NCI-H1417 treated with DMSO at 0.1 percent for 48 hours (cell line): ENCODE data around the gene RFFL.
"Not testable (repeated sequence)": the region's sequence is repeated elsewhere in the genome, so short reads cannot be mapped to it uniquely, and the experiment has no call there.

ENCODE experiments used
- DNase-seq: peaks from one replicate; lab custom pipeline; 2025; lab: John Stamatoyannopoulos, UW

RFFL gene

DNA sequence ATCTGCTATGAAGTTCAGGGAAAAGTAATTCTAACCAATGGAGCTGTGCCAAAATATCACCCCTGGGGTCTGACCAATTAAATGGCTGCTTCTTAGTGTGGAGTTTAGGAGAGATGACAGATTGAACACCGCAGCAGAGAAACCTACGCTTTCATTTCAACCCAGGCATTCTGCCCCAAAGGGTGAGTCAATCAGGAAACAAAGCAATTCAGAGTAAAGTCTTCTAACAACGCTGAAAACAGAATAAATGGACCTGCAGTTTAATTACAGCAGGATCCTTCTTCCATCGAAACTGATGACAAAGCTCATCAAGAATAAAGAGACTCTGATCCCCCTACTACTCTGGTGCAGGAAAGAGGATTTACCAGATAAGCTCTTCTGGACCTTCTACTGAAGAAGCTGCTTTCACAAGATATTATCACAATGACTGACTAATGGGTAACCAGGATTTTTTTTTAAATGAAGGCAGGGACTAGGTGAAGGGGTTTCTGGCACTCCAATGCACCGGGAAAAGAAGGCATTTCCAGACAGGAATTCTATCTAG is 16.7 kb downstream of the RFFL start:
- no peak for DNase-seq

DNA sequence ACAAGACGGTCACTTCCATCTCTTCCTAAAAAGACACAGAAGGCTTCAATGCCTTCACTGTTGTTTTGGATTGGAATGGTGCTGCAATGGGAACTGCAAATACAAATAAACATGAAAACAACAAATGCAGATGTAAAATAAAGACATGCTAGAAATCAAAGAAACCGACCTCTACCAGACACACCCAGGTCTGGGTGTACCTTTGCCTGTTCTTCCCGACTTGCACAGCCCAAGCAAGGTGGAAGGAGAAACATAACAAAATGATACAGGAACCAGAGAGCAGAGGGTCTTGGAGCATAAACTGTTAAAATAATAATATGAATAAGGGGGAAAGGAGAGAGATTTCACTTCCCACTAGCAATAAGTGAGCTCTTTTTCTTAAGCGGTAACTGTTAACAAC is 17.3 kb downstream of the RFFL start:
- no peak for DNase-seq

DNA sequence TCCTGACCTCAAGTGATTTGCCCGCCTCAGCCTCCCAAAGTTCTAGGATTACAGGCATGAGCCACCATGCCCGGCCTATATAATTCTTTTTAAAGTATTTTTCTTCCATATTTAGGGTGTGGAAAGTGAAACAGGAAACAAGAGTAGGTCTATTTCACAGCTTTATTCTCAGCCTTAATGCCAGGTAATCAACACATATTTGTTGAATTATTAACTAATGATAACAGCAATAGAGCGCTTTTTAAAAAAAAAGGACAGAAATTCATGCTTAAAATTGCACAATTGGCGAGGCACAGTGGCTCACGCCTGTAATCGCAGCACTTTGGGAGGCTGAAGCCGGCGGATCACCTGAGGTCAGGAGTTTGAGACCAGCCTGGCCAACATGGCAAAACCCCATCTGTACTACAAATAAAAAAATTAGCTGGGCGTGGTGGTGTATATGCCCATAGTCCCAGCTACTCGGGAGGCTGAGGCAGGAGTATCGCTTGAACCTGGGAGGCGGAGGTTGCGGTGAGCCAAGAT is 18.0 kb downstream of the RFFL start:
- not testable (repeated sequence) for DNase-seq

DNA sequence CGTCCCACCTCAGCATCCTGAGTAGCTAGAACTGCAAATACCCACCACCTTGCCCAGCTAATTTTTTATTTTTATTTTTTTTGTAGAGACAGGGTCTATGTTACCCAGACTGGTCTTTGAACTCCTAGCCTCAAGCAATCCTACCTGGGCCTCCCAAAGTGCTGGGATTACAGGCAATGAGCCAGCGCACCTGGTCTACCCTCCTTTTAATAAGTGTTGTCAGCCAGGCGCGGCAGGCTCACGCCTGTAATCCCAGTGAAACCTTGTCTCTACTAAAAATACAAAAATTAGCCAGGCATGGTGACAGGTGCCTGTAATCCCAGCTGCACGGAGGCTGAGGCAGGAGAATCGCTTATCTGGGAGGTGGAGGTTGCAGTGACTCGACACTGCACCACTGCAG is 19.3 kb downstream of the RFFL start:
- no peak for DNase-seq

DNA sequence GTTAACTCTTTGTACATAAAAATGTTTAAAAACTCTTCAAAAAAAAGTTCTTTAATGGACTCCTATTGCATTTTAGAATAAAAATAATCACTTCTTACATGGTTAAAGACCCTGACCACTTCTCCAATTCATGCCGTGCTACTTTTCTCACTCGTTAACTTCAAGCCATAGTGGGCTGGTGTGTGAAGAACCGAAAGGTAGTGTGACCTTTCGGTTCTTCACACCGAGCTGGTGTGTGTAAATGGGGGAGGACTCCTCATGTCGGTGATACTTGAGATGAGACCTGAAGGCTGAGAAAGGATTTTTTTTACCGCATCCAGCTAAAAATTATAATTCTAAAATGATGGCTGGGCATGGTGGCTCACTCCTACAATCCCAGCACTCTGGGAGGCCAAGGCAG is 22.1 kb downstream of the RFFL start:
- DNase-seq = no peak

DNA sequence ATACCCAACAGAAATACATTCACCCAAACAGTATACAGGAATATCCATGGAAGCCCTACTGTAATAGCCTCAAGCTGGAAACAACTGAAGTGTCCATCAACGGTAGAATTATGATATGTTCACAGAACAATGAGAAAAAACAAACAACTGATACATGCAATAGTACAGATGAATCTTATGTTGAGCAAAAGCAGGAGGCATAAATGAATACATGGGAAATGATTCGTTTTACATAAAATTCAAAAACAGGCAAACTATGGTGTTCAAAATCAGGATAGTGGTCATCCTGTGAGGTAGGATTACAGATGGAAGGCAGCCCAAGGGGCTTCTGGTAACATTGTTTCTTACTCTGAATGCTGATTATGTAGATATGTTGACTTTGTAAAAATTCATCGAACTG is 25.1 kb downstream of the RFFL start:
- no peak for DNase-seq

DNA sequence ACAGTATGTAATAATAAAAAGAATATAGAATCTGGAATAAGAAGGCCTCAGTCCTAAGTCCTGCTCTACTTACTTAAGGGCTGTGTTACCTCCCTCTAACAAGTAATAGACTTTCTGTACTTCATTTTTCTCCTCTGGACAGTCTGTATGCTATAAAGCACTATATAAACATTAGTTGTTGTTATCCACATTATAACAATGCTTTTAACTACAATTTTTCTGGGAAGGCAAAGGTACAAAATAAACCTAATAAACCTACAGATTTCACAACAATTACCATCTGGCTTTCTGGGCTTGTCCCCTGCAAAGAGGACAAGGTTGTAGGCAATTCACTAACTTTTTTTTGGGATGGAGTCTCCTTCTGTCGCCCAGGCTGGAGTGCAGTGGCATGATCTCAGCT is 32.7 kb downstream of the RFFL start:
- DNase-seq = no peak

DNA sequence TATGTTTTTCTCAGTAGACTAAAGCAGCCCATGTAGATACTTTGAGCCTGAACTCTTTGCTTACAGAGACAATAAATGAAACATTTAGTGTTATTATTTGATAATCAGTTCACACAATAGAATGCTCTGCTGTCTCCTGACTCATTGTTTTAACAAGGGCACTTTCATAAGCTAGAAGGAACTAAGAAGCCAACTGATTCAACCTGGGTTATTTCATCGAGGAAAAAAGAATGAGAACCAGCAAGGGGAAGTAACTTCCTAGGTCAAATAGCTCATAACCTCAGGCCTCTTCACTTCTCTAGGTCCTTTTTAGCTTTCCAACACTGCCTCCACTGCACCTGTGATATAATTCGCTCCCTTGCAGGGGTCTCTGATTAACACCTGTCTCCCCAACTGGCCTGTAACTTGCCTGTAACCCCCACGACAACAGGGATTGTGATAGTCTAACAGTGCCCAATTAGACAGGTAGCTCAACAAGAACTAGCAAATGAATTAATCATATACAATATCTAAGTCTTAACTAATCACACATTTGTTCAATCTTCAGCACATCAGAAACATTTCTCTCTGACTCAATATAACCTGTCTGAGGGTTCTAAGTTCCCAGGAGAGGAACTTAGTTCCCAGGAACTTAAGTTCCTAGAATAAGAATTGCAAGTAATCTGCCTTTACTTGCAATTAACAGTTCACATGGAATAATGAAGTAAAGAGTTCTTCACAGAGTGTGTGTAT is 34.8 kb downstream of the RFFL start:
- no peak for DNase-seq

DNA sequence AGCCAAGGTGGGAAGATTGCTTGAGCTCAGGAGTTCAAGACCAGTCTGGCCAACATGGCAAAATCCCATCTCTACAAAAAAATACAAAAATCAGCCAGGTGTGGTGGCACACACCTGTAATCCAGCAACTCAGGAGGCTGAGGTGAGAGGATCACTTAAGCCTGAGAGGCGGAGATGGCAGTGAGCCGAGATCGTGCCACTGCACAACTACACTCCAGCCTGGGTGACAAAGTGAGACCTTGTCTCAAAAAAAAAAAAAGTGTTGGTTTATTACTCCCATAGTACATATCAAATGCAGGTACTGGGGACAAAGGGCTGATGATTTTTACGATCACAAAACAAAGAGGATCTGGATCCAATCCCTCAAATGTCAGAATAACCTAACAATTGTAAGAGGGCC is 35.4 kb downstream of the RFFL start:
- DNase-seq = not testable (repeated sequence)

DNA sequence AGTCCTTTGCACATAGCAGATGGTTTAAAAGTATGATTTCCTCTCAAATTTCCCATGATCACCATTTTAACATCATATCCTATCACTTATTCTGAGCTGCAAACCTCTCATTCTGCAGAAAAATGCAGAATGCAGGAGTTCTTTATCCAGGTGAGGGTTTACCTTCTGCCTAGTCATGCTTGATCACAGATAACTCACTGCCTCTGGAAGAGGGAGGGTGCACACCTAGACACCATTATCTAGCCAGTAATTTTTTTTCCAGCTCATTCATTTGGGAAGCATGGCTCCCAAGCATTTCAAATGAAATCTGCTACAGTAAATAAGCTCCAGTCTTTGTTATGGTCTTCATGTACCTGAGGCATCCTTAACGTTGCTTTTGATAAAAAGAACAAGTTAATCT is 38.0 kb downstream of the RFFL start:
- DNase-seq = no peak

DNA sequence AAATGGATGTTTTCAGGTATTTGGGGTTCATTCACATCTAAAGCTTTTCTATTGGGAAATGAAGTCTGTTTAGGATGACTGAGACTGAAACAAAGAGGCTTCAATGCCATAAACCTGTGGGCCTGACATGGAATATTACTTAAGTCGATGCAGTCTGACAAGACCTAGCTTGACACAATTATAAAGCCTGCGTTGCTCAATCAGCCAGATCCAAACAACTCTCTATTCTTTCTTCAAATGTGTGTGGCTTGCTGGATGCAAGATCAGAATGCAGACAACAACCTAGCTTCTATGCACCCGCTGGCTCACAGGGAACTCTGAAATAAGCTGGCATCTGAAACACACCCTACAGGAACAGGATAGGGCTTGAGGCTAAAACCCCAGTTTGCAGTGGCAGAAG is 40.0 kb downstream of the RFFL start:
- no peak for DNase-seq

DNA sequence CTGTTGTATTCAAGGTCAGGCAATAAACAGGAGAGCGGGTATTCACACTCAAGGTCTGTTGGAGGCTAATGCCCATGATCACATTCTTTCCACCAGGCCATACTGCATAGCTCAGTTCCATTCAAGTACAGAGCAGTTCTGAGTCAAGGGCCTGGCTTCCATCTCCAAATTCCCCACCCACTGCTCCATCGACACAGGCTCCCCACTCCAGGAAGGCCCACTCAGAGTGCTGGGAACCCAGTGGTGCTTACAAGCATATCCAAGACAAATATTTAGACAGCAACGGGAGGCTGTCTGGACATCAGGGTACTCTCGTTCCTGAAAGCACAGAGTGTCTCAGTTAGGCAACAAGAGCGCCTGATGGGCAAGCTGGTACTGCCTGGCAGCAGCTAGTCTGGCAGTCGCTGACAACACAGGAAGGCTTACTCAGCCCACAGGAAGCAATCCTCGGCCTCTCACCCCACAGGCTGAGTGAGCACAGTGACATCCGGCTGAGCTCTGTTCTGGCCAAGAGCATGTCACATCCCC is 40.9 kb downstream of the RFFL start:
- DNase-seq = no peak

DNA sequence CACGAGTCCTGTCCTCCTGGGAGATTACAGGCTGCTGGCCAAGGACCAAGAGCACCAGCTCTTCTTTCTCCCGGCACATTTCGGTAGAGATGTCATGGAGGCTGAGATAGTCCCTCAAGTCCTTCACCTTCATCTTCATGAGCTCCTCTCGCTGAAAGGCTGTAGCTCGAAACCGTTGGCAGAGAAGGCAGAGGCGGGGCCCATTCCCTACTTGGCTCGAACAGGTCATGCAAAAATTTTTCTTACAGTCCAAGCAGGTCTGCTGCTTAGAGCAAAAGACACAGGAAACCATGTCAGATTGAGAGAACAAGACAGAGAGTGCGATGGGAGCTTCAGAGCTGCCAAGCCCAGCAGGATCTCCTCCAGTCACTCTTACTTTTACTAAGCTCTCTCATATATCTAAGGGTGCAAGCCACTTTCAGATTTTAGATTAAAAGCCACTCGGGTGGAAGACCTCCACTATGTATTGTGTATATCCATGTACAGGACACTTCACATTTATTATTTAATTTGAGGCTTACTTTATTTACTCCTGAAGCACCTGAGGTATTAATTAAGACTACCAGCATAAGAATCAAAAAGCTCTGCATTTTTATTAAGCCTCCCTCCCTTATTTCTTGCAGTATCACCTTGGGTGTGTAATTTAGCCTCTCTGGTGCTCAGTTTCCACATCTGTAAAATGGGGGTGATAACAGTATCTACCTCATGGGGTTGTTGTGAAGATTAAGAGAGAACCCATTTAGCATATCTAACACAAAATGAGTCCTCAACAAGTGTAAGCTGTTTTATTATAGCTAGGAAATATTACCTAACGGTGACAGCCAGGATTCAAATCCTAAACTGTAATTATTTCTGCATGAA is 41.8 kb downstream of the RFFL start:
- DNase-seq = no peak

DNA sequence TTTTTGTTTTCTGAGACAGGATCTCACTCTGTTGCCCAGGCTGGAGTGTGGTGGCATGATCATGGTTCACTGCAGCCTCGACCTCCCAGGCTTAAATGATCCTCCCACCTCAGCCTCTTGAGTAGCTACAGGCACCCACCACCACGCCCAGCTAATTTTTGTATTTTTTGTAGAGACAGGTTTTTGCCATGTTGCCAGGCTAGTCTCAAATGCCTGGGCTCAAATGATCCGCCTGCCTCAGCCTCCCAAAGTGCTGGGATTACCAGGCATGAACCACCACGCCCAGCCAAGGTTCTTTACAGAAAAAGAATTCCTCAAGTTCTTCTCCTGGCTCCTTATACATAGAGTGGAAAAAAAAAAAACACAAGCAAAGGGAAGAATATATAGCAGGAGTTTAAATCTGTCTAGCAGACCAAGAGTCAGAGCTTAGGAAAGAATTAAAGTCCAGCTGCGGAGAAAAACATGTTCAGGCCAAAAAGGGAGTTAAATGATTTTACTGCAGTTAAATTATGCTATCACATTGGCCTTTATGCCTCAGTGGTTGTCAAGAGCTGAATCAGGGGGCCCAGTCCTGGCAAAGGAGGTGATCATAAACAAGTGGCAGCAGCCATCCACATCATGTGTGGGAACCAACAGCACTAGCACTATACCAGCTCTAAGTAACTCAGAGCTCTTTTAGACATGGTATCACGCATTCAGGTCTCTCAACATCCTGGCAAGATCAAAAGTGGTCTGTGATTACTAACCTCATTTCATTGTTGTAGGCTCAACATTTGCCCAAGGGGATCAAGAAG is 43.9 kb downstream of the RFFL start:
- DNase-seq = no peak

DNA sequence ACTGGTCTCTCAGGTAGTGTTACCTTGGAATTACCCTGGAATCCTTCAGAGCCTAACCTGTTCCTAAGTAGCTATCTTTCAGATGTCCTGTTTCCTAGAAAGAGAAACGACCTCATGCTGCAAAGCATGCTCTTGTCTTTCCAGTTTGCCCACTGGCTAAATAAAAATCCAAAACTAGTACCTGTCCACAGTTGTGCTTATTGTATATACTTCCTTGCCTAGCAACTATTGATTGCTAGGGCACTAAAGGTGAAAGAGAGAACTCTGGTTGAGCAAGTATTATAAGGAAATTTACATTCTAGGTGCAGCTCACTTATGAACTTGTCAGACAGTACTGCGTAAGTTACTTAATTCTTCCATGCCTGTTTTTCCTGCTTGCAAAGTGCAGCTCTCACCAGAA is 44.7 kb downstream of the RFFL start:
- no peak for DNase-seq

DNA sequence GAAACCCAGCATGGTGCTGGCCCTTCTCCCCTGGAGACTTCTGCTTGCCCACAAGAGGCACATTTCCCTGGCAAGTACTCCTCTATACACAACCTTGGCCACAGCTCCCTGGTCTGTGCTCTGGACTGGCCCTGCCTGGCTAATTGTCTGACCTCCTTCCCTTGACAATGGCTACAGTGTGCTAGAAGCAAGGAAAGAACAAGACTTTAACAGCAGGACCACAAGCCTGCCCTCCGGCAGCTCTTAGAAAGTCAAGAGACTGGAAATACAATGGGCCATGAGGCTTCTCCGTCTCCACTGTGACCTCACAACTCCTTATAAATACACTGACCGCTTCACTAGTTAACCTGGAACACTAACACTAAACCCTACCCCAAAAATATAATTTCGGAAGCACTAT is 46.5 kb downstream of the RFFL start:
- DNase-seq = no peak

DNA sequence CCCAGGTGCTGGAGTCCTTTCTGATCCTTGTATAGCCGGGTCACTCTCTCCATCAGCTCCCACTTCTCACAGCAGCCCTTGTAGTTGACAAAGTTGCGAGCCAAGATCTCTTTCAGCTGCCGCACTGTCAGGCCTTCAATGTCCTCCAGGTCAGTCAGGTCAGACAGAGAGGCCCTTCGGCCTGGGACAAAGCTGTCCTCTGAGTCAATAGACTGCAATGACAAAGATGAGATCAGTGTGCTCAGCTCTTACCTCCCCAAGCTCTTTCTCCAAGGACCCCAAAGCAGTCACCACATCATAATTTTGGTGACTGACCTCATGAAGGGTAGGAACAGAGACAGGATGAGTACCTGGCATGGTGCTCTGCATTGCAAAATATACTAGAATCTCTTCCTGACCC is 47.1 kb downstream of the RFFL start:
- no peak for DNase-seq

DNA sequence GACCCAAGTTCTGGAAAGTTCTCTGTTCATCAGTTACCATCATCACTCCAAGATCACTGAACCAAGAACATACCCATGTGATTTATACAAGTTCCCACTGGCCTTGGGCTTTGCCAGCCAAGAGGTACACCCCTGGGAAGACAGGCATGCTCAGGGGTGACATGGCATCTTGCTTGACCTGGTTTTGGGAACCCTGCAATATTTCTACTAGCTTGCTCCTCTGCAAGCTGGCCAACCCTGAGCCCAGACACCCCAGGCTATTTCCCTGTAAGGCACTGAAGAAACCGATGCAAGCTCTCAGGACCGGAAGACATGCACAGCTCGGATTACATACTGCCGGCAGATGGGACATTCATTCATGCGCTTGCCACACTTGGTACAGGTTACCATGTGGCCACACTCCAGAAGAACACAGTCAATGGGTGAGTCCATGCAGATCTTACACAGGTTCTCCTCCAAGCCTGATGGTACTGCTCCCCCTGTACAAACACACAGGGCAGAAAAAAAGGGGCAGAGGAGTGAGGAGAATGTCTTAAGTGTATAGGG is 51.8 kb downstream of the RFFL start:
- DNase-seq = no peak

DNA sequence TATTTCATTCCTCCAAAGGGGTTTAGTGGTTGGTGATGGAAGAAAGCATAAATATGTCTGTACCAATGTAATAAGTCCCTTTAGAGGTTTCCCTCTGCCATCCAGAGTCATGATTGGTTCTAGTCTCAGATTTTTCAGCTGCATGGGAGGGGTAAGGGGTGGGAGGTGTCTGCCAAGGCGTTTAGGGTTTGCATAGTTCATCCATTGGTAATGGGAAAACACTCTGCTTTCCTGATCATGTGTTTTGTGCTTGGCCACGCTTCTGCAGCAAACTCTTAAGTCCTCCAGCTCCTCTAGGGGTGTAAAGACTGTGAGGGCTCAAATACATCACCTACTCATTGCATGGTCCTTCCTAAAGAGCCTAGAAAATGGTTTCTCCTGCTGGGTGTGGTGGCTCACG is 53.4 kb downstream of the RFFL start:
- DNase-seq = no peak

DNA sequence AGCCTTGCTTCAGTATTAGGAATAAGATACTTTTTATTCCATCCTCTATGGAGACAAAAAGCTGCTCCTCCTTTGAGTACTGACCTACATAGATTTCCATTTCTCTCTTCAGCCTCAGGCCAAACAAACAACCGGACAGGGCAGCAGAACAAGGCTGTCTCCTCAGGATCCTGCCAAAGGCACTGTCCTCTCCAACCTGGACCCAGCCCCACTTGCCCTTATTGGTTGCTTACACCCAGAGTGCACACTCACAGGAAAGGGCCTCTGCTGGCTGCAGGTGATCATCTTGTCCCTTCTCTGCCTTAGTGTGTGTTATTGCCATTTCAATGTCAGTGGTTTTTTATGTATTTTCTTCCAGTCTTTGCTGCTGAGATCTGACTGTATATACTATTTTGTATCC is 56.5 kb downstream of the RFFL start:
- DNase-seq = no peak

DNA sequence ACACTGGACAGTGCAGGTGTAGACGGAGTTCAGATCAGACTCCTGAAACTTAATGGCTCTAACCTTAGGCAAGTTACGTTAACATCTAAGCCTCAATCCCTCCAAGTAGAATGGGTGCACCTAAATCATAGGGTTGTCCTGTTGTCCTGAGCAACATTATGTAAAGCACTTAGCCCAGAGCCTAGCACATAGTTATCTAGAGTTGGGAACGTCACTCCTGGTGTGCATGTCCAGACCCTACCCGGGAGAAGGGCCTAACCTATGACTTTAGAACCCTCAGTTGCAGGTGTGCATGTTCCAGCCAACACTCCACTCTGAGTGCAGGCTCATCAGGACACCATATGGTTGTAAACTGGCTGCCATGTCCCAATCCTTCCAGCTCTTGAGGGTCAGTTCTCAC is 57.2 kb downstream of the RFFL start:
- DNase-seq = no peak

DNA sequence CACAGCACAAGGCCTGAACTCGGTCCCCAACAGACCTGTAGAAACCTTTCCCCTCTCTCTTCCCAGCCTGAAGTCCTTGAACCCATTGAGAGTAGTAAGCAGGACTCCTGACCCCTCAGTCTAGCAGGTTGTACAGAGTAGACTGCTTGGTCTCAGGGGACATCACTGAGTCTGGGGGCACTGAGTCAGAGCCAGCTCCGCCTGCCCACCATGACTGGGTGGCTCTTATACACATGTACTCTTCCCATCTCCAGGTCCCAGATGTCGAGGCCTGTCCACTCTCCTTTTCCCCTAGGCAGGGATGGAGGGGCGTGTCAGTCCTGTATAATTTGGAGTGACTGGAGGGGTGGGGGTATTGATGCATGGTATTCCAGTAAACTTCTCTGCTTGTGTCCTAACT is 59.7 kb downstream of the RFFL start:
- no peak for DNase-seq
